H9 (cell line): ENCODE data around the gene TCOF1. TPM values are rescaled to one million over a fixed set of nuclear protein-coding genes. Genes with fewer than 3 reads are reported as not detected.

ENCODE experiments used
- DNase-seq: peaks from one replicate; pipeline ENCODE4 v3.0.0-alpha.2; 2017
- H2AFZ ChIP-seq: one replicate; pipeline ENCODE4 v1.6.1; 2013; ENCODE audit warnings: mild to moderate bottlenecking, low read length, control low read depth, moderate library complexity
- H2AK5ac ChIP-seq: 2 replicates; pipeline ENCODE4 v1.6.1; 2013; ENCODE audit warnings: low read length, control low read depth, mixed read lengths; ENCODE audit not compliant: insufficient read length
- H2BK120ac ChIP-seq: one replicate; pipeline ENCODE4 v1.6.1; 2013; ENCODE audit warnings: low read depth, mild to moderate bottlenecking, low read length, control low read depth, inconsistent platforms; ENCODE audit not compliant: poor library complexity, severe bottlenecking
- H2BK12ac ChIP-seq: 2 replicates; pipeline ENCODE4 v1.6.1; 2013; ENCODE audit warnings: low read length, control low read depth, mixed read lengths, low read depth; ENCODE audit not compliant: insufficient read length
- H2BK15ac ChIP-seq: 2 replicates; pipeline ENCODE4 v1.6.1; 2013; ENCODE audit warnings: low read depth, low read length, control low read depth
- H2BK20ac ChIP-seq: one replicate; pipeline ENCODE4 v1.6.1; 2013; ENCODE audit warnings: low read depth, mild to moderate bottlenecking, low read length, control low read depth, inconsistent platforms; ENCODE audit not compliant: poor library complexity, severe bottlenecking
- H2BK5ac ChIP-seq: 2 replicates; pipeline ENCODE4 v1.6.1; 2013; ENCODE audit warnings: low read length, control low read depth, mixed read lengths; ENCODE audit not compliant: insufficient read length
- H3K14ac ChIP-seq: 2 replicates; pipeline ENCODE4 v1.6.1; 2013; ENCODE audit warnings: low read length, control low read depth; ENCODE audit not compliant: insufficient read depth
- H3K18ac ChIP-seq: 2 replicates; pipeline ENCODE4 v1.6.1; 2013; ENCODE audit warnings: low read depth, mild to moderate bottlenecking, mixed read lengths, low read length, control low read depth; ENCODE audit not compliant: insufficient read length
- H3K23ac ChIP-seq: 2 replicates; pipeline ENCODE4 v1.6.1; 2013; ENCODE audit warnings: low read length, control low read depth, mixed read lengths, low read depth; ENCODE audit not compliant: insufficient read length
- H3K23me2 ChIP-seq: 2 replicates; pipeline ENCODE4 v1.6.1; 2013; ENCODE audit warnings: low read depth, mild to moderate bottlenecking, mixed read lengths, low read length, control low read depth; ENCODE audit not compliant: insufficient read length, poor library complexity, severe bottlenecking
- H3K27ac ChIP-seq: 2 replicates; pipeline ENCODE4 v1.5.1; 2013; ENCODE audit warnings: low read length, control low read depth, mixed read lengths, low read depth; ENCODE audit not compliant: insufficient read length
- H3K27me3 ChIP-seq: 2 replicates; pipeline ENCODE4 v1.6.1; 2013; ENCODE audit warnings: low read length, control low read depth, inconsistent platforms; ENCODE audit not compliant: insufficient read depth
- H3K4ac ChIP-seq: 2 replicates; pipeline ENCODE4 v1.6.1; 2013; ENCODE audit warnings: low read depth, mild to moderate bottlenecking, control low read depth, inconsistent platforms, low read length, moderate library complexity
- H3K4me1 ChIP-seq: 2 replicates; pipeline ENCODE4 v1.6.1; 2013; ENCODE audit warnings: low read length, control low read depth, inconsistent platforms; ENCODE audit not compliant: insufficient read depth
- H3K4me2 ChIP-seq: 2 replicates; pipeline ENCODE4 v1.6.1; 2013; ENCODE audit warnings: low read length, control low read depth, mixed read lengths; ENCODE audit not compliant: insufficient read length, insufficient read depth
- H3K56ac ChIP-seq: 2 replicates; pipeline ENCODE4 v1.6.1; 2013; ENCODE audit warnings: low read depth, mild to moderate bottlenecking, mixed read lengths, low read length, control low read depth; ENCODE audit not compliant: insufficient read length
- H3K79me1 ChIP-seq: 2 replicates; pipeline ENCODE4 v1.6.1; 2013; ENCODE audit warnings: low read depth, mild to moderate bottlenecking, moderate library complexity, low read length, control low read depth, inconsistent platforms; ENCODE audit not compliant: insufficient read depth, poor library complexity, severe bottlenecking
- H3K79me2 ChIP-seq: 2 replicates; pipeline ENCODE4 v1.6.1; 2013; ENCODE audit warnings: low read length, control low read depth, inconsistent platforms; ENCODE audit not compliant: insufficient read depth
- H3K9ac ChIP-seq: 2 replicates; pipeline ENCODE4 v1.6.1; 2013; ENCODE audit warnings: low read length, control low read depth, mixed read lengths; ENCODE audit not compliant: insufficient read length; ENCODE audit errors: extremely low read depth
- H3K9me3 ChIP-seq: one replicate; pipeline ENCODE4 v1.6.1; 2013; ENCODE audit warnings: low read depth, low read length, inconsistent platforms; ENCODE audit not compliant: control insufficient read depth
- H3T11ph ChIP-seq: one replicate; pipeline ENCODE4 v1.6.1; 2013; ENCODE audit warnings: mild to moderate bottlenecking, low read length, control low read depth, inconsistent platforms
- H4K20me1 ChIP-seq: one replicate; pipeline ENCODE4 v1.6.1; 2013; ENCODE audit not compliant: control insufficient read depth, insufficient read length, insufficient read depth
- H4K5ac ChIP-seq: 2 replicates; pipeline ENCODE4 v1.6.1; 2013; ENCODE audit warnings: low read depth, mild to moderate bottlenecking, mixed read lengths, low read length, control low read depth; ENCODE audit not compliant: insufficient read length
- H4K8ac ChIP-seq: replicated peaks from 2 replicates; pipeline ENCODE4 v1.6.1; 2013; ENCODE audit warnings: low read length, control low read depth, mixed read lengths, low read depth; ENCODE audit not compliant: insufficient read length
- H4K91ac ChIP-seq: 2 replicates; pipeline ENCODE4 v1.6.1; 2013; ENCODE audit warnings: low read depth, mild to moderate bottlenecking, moderate library complexity, mixed read lengths, low read length, control low read depth; ENCODE audit not compliant: insufficient read length
- H3K27ac Mint-ChIP-seq, 3 experiments: 2 replicates in 2 of 3; 3 replicates in 1 of 3; pipeline ENCODE4 v1.8.0; 2020 to 2021; ENCODE audit warnings: mixed read lengths in 3 of 3, mild to moderate bottlenecking in 1 of 3, moderate library complexity in 1 of 3
- H3K27me3 Mint-ChIP-seq: 2 replicates; pipeline ENCODE4 v1.8.0; 2021; ENCODE audit warnings: low read depth, mild to moderate bottlenecking, moderate library complexity, mixed read lengths
- H3K36me3 Mint-ChIP-seq, 3 experiments: 2 replicates in 2 of 3; 3 replicates in 1 of 3; pipeline ENCODE4 v1.8.0; 2020 to 2021; ENCODE audit warnings: low read depth in 3 of 3, mixed read lengths in 3 of 3; ENCODE audit not compliant: insufficient read depth in 1 of 3
- H3K4me1 Mint-ChIP-seq, 2 experiments: 2 replicates each; pipeline ENCODE4 v1.8.0; 2020; ENCODE audit warnings: mixed read lengths in 2 of 2
- H3K4me3 Mint-ChIP-seq, 2 experiments: 2 replicates in 1 of 2; 3 replicates in 1 of 2; pipeline ENCODE4 v1.8.0; 2020 to 2021; ENCODE audit warnings: mild to moderate bottlenecking in 2 of 2, mixed read lengths in 2 of 2, moderate library complexity in 1 of 2
- H3K9me3 Mint-ChIP-seq, 2 experiments: 2 replicates in 1 of 2; 3 replicates in 1 of 2; pipeline ENCODE4 v1.8.0; 2020; ENCODE audit warnings: mild to moderate bottlenecking in 2 of 2, mixed read lengths in 2 of 2, moderate library complexity in 1 of 2
- CTCF ChIP-seq: fragments of 200-600 bp; sonication (generic); conservative IDR thresholded peaks from 3 replicates; pipeline ENCODE4 v1.8.0; 2021; ENCODE audit warnings: antibody characterized with exemption, mild to moderate bottlenecking
- WGBS: extraction: QIAGEN DNeasy Blood & Tissue Kit; methylation state at CpG from one replicate; pipeline ENCODE4 v1.1.7; 2013; ENCODE audit warnings: missing lambda C conversion rate, low lambda C conversion rate, mixed read lengths; ENCODE audit not compliant: insufficient read length; ENCODE audit errors: extremely low coverage; 5-methylcytosine and 5-hydroxymethylcytosine counted together
- total RNA-seq: library from RNA; stranded (reverse); gene quantifications from 2 replicates; pipeline ENCODE4 v1.2.1, GENCODE V29; 2021

The TCOF1 gene
- total RNA-seq, 1 experiment from 2014 or later, result 128 TPM

- WGBS, result no CpG with 5 or more reads among the region's 6 CpGs
- Histone ChIP-seq H4K20me1 (no peaks in the 10 kb centered on the region), H3T11ph (no peak overlapping the region), H3K9me3 (no peaks in the 10 kb centered on the region), H3K23me2 (no peaks in the 10 kb centered on the region), H2AK5ac (no peak overlapping the region), H3K56ac (no peak overlapping the region), H3K4ac (no peak overlapping the region), H2AFZ (no peak overlapping the region), H4K91ac (no peak overlapping the region), H3K4me2 (no peak overlapping the region), H3K79me1 (no peaks in the 10 kb centered on the region), H3K4me1 (no peaks in the 10 kb centered on the region), H3K27me3 (no peaks in the 10 kb centered on the region), H3K79me2 (no peaks in the 10 kb centered on the region), H3K9ac (no peak overlapping the region), H4K8ac (no peak overlapping the region), H2BK12ac (no peak overlapping the region), H3K27ac (no peak overlapping the region), H2BK5ac (no peak overlapping the region), H4K5ac (no peak overlapping the region), H2BK120ac (no peak overlapping the region), H3K14ac (no peak overlapping the region), H3K23ac (no peak overlapping the region), H2BK20ac (no peak overlapping the region), H3K18ac (no peak overlapping the region), H2BK15ac (no peak overlapping the region)
- Mint-ChIP-seq H3K9me3 (no peaks in the 10 kb centered on the region), H3K4me3 (no peak overlapping the region), H3K27me3 (no peaks in the 10 kb centered on the region), H3K27ac (no peak overlapping the region), H3K36me3 (peaks cover 53 to 98% (median 93%) of the 10 kb centered on the region in 3 experiments; a peak in 6 of 7 replicates), H3K4me1 (no peaks in the 10 kb centered on the region)
- no peak for TF ChIP-seq CTCF
- no peak for DNase-seq
These were observed 15.1 kb downstream of the TCOF1 start for GRCh38 chr5:150372639-150373038.
